GM18511 (cell line): ENCODE measurements around the gene EXOC2.
"Not testable (repeated sequence)": the region's sequence is repeated elsewhere in the genome, so short reads cannot be mapped to it uniquely, and the experiment has no call there.

Experiments used
- ATAC-seq: cut with Tn5 transposase; IDR thresholded peaks from one replicate; pipeline ENCODE4 v1.9.1; 2021; ENCODE audit warnings: mild to moderate bottlenecking, moderate library complexity; ENCODE audit not compliant: unreplicated experiment

Gene EXOC2

GRCh38 chr6:593139-593906 is 99.6 kb downstream of the EXOC2 start:
- ATAC-seq = no peak

DNA sequence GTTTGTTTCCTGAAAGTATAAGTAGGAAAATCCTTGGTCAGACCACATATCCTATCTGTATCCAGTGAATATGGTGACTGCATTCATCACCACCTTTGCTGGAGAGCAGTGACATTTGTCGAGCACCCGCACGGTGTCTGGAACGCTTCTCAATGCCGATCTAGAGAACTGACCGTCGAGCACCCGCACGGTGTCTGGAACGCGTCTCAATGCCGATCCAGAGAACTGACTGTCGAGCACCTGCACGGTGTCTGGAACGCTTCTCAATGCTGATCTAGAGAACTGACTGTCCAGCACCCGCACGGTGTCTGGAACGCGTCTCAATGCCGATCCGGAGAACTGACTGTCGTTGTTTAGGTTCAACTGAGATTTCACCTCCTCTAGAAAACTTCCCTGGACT is 103.8 kb downstream of the EXOC2 start:
- no peak for ATAC-seq

GRCh38 chr6:586553-586952 is 106.4 kb downstream of the EXOC2 start:
- ATAC-seq = no peak

DNA sequence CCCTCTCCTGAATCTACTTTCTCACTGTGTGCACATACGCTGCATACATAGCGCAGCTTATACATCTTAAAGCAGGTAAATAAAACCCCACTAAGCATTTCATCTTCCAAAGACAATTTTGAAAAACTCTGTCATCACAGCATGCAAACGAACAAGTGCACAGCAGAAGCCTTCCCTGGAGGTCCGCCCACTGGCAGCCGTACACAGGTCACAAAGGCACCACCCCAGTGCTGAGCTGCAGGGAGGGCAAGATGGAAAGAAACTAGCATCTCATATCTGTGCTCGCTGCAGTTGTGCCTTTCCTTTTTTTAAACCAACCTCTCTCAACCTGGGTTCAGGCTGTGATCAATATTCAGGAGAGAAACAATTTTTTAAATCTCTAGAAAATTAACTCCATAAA is 109.3 kb downstream of the EXOC2 start:
- no peak for ATAC-seq

- no peak for ATAC-seq
Measured at GRCh38 chr6:583116-583515, 109.8 kb downstream of the EXOC2 start.

DNA sequence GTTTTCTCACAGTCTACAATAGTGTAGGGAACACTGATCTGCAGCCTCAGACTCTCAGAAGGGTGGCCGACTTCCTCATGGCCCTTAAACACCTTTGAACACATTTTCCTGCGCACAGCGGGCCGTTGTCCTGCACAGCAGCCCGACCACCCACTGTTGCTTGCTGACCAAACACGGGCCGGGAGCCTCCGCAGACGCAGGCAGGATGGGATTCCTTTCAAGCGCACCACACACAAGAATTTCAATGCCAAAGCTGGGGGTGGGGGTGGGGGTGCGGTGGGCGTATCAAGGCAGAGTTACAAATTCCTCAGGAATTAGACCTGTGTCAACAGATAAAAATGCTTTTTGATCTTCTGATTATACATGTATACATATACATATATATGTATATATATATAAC is 110.6 kb downstream of the EXOC2 start:
- no peak for ATAC-seq

GRCh38 chr6:579339-579738 is 113.6 kb downstream of the EXOC2 start:
- ATAC-seq = no peak

GRCh38 chr6:572596-573265 is 120.2 kb downstream of the EXOC2 start:
- no peak for ATAC-seq

GRCh38 chr6:571892-572291 is 121.0 kb downstream of the EXOC2 start:
- no peak for ATAC-seq

- ATAC-seq = no peak
Measured at GRCh38 chr6:570825-571224, 122.1 kb downstream of the EXOC2 start.

GRCh38 chr6:568954-569523 is 123.9 kb downstream of the EXOC2 start:
- no peak for ATAC-seq

DNA sequence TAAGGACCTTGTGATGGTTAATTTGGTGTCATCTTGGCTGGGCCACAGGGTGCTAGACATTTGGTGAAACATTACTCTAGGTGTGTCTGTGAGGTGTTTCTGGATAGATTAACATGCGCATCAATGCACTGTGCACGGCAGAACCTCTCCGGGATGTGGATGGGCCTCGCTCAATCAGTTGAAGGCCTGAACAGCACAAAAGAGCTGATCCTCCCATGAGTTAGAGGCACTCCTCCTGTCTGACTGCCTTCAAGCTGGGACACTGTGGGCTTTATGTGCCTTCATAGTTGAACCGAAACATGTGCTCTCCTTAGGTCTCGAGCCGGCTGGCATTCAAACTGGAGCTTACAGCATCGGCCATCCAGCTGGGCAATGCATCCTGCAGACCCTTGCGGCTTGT is 124.9 kb downstream of the EXOC2 start:
- ATAC-seq = no peak

DNA sequence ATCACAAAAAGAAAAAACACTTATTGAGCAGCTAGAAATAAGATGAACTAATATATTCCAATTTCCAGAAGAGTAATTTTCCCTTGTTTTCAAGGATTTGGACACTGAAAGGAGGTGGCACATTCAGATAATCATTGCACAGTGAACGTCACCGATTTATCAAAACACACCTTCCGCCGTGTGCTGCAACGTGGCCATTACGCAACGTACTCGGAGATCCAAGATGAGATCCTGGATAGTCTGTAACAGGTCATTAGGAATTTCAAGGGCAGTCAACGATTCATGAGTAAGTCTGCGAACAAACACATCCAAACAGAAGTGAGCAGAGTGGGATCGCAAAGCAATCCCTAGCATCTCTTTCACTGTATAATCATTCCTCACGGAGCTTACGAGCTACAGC is 129.1 kb downstream of the EXOC2 start:
- no peak for ATAC-seq

DNA sequence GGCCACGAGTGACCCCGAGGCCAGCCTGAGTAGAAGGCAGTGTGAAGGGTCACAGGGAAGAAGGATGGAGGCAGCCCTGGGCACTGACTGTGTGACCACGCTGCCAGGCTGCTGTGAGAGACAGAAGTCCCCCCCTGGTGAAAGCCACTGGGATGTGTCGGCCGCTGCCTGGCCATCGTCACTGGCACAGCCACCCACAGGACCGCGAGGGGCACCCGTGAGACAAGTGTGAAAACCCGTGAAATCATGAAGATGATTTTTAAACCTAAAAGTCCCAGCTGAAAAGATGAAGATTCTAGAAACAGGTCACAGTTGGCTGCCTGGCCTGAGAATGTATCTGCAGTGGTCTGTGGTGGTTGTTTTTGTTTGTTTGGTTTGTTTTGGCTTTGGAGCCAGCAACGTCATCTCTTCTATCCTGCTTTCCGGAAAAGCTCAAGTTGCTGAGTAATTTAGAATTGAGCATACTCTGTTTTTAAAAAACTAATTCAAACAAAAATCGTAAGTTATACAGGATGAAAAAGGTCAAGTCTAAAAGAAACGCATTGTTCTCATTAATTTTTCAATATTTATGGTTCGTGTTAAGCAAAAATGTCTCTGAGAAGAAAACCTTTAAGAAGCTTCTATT is 130.8 kb downstream of the EXOC2 start:
- no peak for ATAC-seq

DNA sequence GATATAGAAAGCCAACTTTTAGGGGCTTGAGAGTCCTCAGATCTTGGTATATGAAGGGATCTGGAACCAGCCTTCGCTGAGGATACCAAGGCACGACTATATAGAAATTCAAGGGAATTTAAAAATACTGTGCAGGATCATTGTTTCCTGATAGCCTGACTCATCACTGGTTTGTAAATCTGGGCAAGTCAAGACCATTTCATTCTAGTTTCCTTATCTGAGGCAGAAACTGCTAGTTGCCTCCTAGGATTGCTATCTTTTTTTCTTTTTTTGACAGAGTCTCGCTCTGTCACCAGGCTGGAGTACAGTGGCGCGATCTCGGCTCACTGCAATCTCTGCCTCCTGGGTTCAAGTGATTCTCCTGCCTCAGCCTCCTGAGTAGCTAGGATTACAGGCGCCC is 131.6 kb downstream of the EXOC2 start:
- ATAC-seq = not testable (repeated sequence)

GRCh38 chr6:558959-559358 is 134.0 kb downstream of the EXOC2 start:
- ATAC-seq = no peak

GRCh38 chr6:558089-558488 is 134.8 kb downstream of the EXOC2 start:
- no peak for ATAC-seq

- no peak for ATAC-seq
Measured at GRCh38 chr6:551829-552350, 141.0 kb downstream of the EXOC2 start.

DNA sequence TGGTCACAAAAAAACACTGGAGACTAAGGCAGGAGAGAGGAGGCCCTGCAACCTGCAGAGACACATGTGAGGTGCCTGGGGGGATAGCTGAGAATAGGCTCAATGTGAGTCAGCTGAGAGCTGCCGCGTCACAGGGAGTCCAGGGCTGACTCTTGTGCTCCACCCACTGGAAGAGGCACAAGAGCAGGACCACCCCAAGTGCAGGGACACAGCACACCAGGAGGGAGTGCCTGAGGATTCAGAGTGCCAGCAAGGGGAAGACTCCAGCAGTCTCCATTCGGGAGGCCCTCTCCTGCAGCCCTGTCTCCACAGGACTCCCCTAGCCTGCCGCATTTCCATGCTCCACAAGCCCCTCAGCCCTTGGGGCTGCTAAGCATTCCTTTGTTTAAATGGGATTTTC is 141.5 kb downstream of the EXOC2 start:
- no peak for ATAC-seq

DNA sequence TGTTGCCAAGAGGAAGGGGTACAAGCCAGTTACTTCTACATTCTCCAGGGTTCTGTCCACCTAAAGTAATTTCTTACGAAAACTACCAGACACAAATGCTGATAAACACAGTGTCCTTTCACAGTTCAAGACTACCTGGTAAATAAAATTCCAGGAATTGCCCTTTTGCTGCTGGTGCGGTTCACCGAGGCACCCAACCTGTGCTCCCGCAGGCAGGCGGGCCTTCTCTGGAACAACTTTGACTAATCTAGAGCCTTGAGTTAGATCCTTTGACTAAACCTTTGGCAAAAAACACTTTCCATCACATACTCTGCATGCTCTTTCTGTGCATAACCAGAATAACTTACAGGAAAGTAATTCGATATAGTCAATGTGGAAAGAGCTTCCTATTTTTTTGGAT is 143.0 kb downstream of the EXOC2 start:
- no peak for ATAC-seq

GRCh38 chr6:548517-548916 is 144.4 kb downstream of the EXOC2 start:
- no peak for ATAC-seq

DNA sequence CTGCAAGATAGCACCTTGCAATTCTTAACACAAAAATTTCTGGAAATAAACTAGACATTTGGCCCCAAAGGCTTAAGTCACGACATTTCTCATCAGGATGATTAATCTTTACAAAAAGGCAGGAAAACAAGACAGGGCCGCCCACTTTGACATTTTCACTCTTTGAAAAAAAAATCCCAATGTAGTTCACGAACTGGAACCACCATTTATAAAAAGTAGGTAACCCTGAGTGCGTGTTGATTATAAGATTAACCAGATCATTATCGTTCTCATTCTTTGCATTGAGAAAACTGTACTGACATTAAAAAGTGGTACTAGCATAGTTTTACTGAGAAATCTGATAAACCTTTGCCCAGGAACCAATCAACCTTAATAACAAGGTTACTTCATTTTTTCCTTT is 144.8 kb downstream of the EXOC2 start:
- ATAC-seq = no peak
